A549 (cell line): ENCODE results near the gene MEGF6. TPM values are rescaled to one million over a fixed set of nuclear protein-coding genes. Genes with fewer than 3 reads are reported as not detected.
A peak's percentile ranks its signal among the peaks of the same experiment; 100 is the strongest.

Experiments
- ATAC-seq, 2 experiments: fragments of 200-7000 bp in 1 of 2; fragments of >200 bp in 1 of 2; cut with Nextera tagmentation in 1 of 2; cut with Tn5 transposase in 1 of 2; 3 replicates each; pipeline versions ENCODE4 v1.8.0 to v1.9.1; 2018 to 2020; ENCODE audit warnings: mild to moderate bottlenecking in 1 of 2, moderate library complexity in 1 of 2
- CTCF ChIA-PET: fragments of 300-600 bp; sonication (Branson Sonifier 250); formaldehyde crosslinking; extraction: SDS; loops from one replicate; lab custom pipeline; 2021; ENCODE audit warnings: antibody characterized with exemption, inconsistent platforms; lab: Yijun Ruan, JAX
- POLR2A ChIA-PET: fragments of 350-600 bp; formaldehyde crosslinking; extraction: SDS; loops from one replicate; lab custom pipeline; 2021; ENCODE audit warnings: antibody characterized with exemption, inconsistent platforms; lab: Yijun Ruan, JAX
- DNase-seq, 2 experiments: peaks; one replicate each; pipeline versions ENCODE4 v3.0.0 to v3.0.0-alpha.2; 2011 to 2016; ENCODE audit warnings: low read depth in 1 of 2, low spot score in 1 of 2
- FAIRE-seq: peaks from 2 replicates; lab custom pipeline; 2011; peaks lifted over from hg19 to GRCh38; lab: Jason Lieb, UNC
- H3K27ac ChIP-seq, 2 experiments: fragments of >200 bp; sonication (Bioruptor Twin); formaldehyde crosslinking; 3 replicates each; pipeline ENCODE4 v1.5.1; 2016 to 2017
- H3K4me1 ChIP-seq: fragments of >200 bp; sonication (Bioruptor Twin); formaldehyde crosslinking; 3 replicates; pipeline ENCODE4 v1.6.1; 2016
- H3K4me2 ChIP-seq: fragments of >200 bp; sonication (Bioruptor Twin); formaldehyde crosslinking; 3 replicates; pipeline ENCODE4 v1.6.1; 2016
- H3K4me3 ChIP-seq: fragments of >200 bp; sonication (Bioruptor Twin); formaldehyde crosslinking; 3 replicates; pipeline ENCODE4 v1.5.1; 2016
- H3K9me3 ChIP-seq: fragments of >200 bp; sonication (Bioruptor Twin); formaldehyde crosslinking; 3 replicates; pipeline ENCODE4 v1.6.1; 2016
- BHLHE40 ChIP-seq: IDR thresholded peaks from 2 replicates; pipeline ENCODE4 v1.6.1; 2012; ENCODE audit warnings: low read depth, low read length, inconsistent platforms
- CHD4 ChIP-seq: fragments of 200-600 bp; sonication (generic); IDR thresholded peaks from 2 replicates; pipeline ENCODE4 v1.6.1; 2016; ENCODE audit warnings: antibody characterized with exemption, mild to moderate bottlenecking, borderline replicate concordance
- EHF ChIP-seq: fragments of 250-450 bp; sonication (Bioruptor Pico); IDR thresholded peaks from 2 replicates; pipeline ENCODE4 v1.5.0; 2020; ENCODE audit warnings: mild to moderate bottlenecking
- FOSB ChIP-seq: fragments of 250-450 bp; sonication (Bioruptor Pico); IDR thresholded peaks from 2 replicates; pipeline ENCODE4 v1.5.0; 2020; ENCODE audit warnings: mild to moderate bottlenecking, moderate library complexity
- HOXA7 ChIP-seq: fragments of 250-450 bp; sonication (Bioruptor Pico); IDR thresholded peaks from 2 replicates; pipeline ENCODE4 v1.5.0; 2020; ENCODE audit warnings: mild to moderate bottlenecking, moderate library complexity
- PHF8 ChIP-seq: fragments of 200-600 bp; sonication (generic); IDR thresholded peaks from 2 replicates; pipeline ENCODE4 v1.6.1; 2016; ENCODE audit warnings: low read depth, mild to moderate bottlenecking, antibody characterized with exemption, moderate library complexity, borderline replicate concordance
- RAD21 ChIP-seq, 2 experiments: fragments of >200 bp in 1 of 2; sonication (Bioruptor Twin) in 1 of 2; formaldehyde crosslinking in 1 of 2; IDR thresholded peaks in 1 of 2; conservative IDR thresholded peaks in 1 of 2; 2 replicates in 1 of 2; 3 replicates in 1 of 2; pipeline ENCODE4 v1.6.1; 2012 to 2018; ENCODE audit warnings: inconsistent platforms in 1 of 2
- SMC3 ChIP-seq: fragments of >200 bp; sonication (Bioruptor Twin); formaldehyde crosslinking; IDR thresholded peaks from 3 replicates; pipeline ENCODE4 v1.6.1; 2018; ENCODE audit warnings: inconsistent platforms
- ZFP36 ChIP-seq: fragments of 450-650 bp; IDR thresholded peaks from 2 replicates; pipeline ENCODE4 v1.6.1; 2014; ENCODE audit warnings: borderline replicate concordance; ENCODE audit not compliant: partially characterized antibody
- WGBS: methylation state at CpG from one replicate; pipeline ENCODE4 v1.1.6; 2017; ENCODE audit errors: missing lambda C conversion rate; 5-methylcytosine and 5-hydroxymethylcytosine counted together
- polyA plus RNA-seq, 4 experiments: library from polyadenylated mRNA; depleted of rRNA in 3 of 4; stranded (reverse); fragments of >200 nt; fragmentation: RNase III in 1 of 4; extraction: RNeasy Plus Mini Kit Qiagen cat#74134 plus additional on column Dnase treatment in 1 of 4; gene quantifications; 2 replicates in 3 of 4; 3 replicates in 1 of 4; pipeline ENCODE4 v1.2.3, GENCODE V29; 2011 to 2017
- TF ChIP-seq, protein P1 (sequence below): fragments of >200 bp; sonication (Bioruptor Twin); formaldehyde crosslinking; IDR thresholded peaks from 3 replicates; pipeline ENCODE4 v1.5.1; 2016
- TF ChIP-seq, protein P2 (sequence below): fragments of 250-450 bp; sonication (Bioruptor Pico); IDR thresholded peaks from 2 replicates; pipeline ENCODE4 v1.5.0; 2021; ENCODE audit warnings: mild to moderate bottlenecking, moderate library complexity, borderline replicate concordance

Gene MEGF6
- polyA plus RNA-seq, 2 of the 4 experiments (the other 2 are of a cell fraction): 0.66 to 13.7 TPM

- TF ChIP-seq, protein P1, sequence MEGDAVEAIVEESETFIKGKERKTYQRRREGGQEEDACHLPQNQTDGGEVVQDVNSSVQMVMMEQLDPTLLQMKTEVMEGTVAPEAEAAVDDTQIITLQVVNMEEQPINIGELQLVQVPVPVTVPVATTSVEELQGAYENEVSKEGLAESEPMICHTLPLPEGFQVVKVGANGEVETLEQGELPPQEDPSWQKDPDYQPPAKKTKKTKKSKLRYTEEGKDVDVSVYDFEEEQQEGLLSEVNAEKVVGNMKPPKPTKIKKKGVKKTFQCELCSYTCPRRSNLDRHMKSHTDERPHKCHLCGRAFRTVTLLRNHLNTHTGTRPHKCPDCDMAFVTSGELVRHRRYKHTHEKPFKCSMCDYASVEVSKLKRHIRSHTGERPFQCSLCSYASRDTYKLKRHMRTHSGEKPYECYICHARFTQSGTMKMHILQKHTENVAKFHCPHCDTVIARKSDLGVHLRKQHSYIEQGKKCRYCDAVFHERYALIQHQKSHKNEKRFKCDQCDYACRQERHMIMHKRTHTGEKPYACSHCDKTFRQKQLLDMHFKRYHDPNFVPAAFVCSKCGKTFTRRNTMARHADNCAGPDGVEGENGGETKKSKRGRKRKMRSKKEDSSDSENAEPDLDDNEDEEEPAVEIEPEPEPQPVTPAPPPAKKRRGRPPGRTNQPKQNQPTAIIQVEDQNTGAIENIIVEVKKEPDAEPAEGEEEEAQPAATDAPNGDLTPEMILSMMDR: no peak
- TF ChIP-seq PHF8 (no peak), EHF (CRISPR knock-in tag) (no peak), HOXA7 (CRISPR knock-in tag) (no peak), CHD4 (no peak)
- TF ChIP-seq, protein P2, sequence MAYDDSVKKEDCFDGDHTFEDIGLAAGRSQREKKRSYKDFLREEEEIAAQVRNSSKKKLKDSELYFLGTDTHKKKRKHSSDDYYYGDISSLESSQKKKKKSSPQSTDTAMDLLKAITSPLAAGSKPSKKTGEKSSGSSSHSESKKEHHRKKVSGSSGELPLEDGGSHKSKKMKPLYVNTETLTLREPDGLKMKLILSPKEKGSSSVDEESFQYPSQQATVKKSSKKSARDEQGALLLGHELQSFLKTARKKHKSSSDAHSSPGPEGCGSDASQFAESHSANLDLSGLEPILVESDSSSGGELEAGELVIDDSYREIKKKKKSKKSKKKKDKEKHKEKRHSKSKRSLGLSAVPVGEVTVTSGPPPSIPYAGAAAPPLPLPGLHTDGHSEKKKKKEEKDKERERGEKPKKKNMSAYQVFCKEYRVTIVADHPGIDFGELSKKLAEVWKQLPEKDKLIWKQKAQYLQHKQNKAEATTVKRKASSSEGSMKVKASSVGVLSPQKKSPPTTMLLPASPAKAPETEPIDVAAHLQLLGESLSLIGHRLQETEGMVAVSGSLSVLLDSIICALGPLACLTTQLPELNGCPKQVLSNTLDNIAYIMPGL: no peak
These were observed 45.1 kb downstream of the MEGF6 start (continued) for GRCh38 chr1:3566003-3566885.

- Histone ChIP-seq H3K4me2 (no peak overlapping the region), H3K4me3 (no peak overlapping the region), H3K9me3 (no peaks in the 10 kb centered on the region), H3K27ac (no peak overlapping the region), H3K4me1 (no peaks in the 10 kb centered on the region)
- ATAC-seq: peak in 1 of 2 experiments; percentile 80; a peak in 3 of 6 replicates
- FAIRE-seq: no peak
- peak in 1 of 2 experiments; percentile 73 for DNase-seq
- WGBS: 34% methylated on average over 17 of the region's 29 CpGs
- ChIA-PET POLR2A (interaction anchor here (1.0 kb wide), 1 partner anchor 53 kb away, joined by 3 read pairs; no protein-coding TSS in a partner anchor), CTCF (interaction anchor here (0.6 to 6.0 kb wide), 29 partner anchors 9 to 146 kb away, joined by 3 to 81 read pairs (median 4); partner anchors contain the start of gene MEGF6)
- no peak for TF ChIP-seq FOSB (CRISPR knock-in tag)
- TF ChIP-seq, protein P1: peak; percentile 72
- peak; percentile 81 for TF ChIP-seq SMC3
- TF ChIP-seq RAD21 (conservative IDR thresholded peaks at IDR 0.05 in 1 of 2, IDR thresholded peaks at IDR 0.05 in 1 of 2): peak; percentile 84 to 85
These were observed 46.1 kb downstream of the MEGF6 start for GRCh38 chr1:3564921-3565831.

- POLR2A ChIA-PET: no interaction called here
- FAIRE-seq: no peak
- DNase-seq: no peak
- no peak for TF ChIP-seq ZFP36
- TF ChIP-seq BHLHE40: no peak
- TF ChIP-seq, all 56 proteins: peak for 0
- no peak overlapping the region for H3K27ac ChIP-seq
- no peak overlapping the region for H3K4me2 ChIP-seq
- no peaks in the 10 kb centered on the region for H3K4me1 ChIP-seq
- WGBS: 63% methylated on average over 6 of the region's 10 CpGs
- ATAC-seq: no peak
- H3K9me3 ChIP-seq: no peaks in the 10 kb centered on the region
- no peak overlapping the region for H3K4me3 ChIP-seq
- CTCF ChIA-PET: interaction anchor here (0.8 to 6.0 kb wide), 10 partner anchors 11 to 110 kb away, joined by 3 to 81 read pairs (median 6); no protein-coding TSS in a partner anchor
These were observed 47.7 kb downstream of the MEGF6 start for GRCh38 chr1:3563610-3564009.
